T-helper 17 cell (primary cell): ENCODE results near the gene IPPK. TPM values are rescaled to one million over a fixed set of nuclear protein-coding genes. Genes with fewer than 3 reads are reported as not detected.
"Not testable (repeated sequence)": the region's sequence is repeated elsewhere in the genome, so short reads cannot be mapped to it uniquely, and the experiment has no call there.

Source experiments
- ATAC-seq: fragments of 150-1000 bp; cut with Tn5 transposase; 2 replicates; pipeline ENCODE4 v1.10.0; 2021; ENCODE audit warnings: mild to moderate bottlenecking, moderate library complexity
- DNase-seq, 3 donors: peaks; one replicate each; pipeline versions ENCODE4 v3.0.0 to v3.0.0-alpha.2; 2020 to 2021
- H3K9me3 ChIP-seq: one replicate; pipeline ENCODE4 v1.7.0; 2013; ENCODE audit warnings: low read length, mild to moderate bottlenecking; ENCODE audit not compliant: control insufficient read depth, poor library complexity, severe bottlenecking
- H3K27ac Mint-ChIP-seq: one replicate; pipeline ENCODE4 v1.8.0; 2022; ENCODE audit warnings: mild to moderate bottlenecking, moderate library complexity, mixed read lengths
- H3K27me3 Mint-ChIP-seq: one replicate; pipeline ENCODE4 v1.8.0; 2022; ENCODE audit warnings: mixed read lengths
- H3K36me3 Mint-ChIP-seq: one replicate; pipeline ENCODE4 v1.8.0; 2022; ENCODE audit warnings: low read depth, mixed read lengths
- H3K4me1 Mint-ChIP-seq: one replicate; pipeline ENCODE4 v1.8.0; 2022; ENCODE audit warnings: mild to moderate bottlenecking, mixed read lengths
- H3K4me3 Mint-ChIP-seq: one replicate; pipeline ENCODE4 v1.8.0; 2022; ENCODE audit warnings: mild to moderate bottlenecking, moderate library complexity, mixed read lengths
- total RNA-seq, 4 donors: library from RNA in 2 of 4; stranded (reverse) in 2 of 4; gene quantifications; one replicate each; pipeline ENCODE4 v1.2.3 and lab custom pipeline; 2022 to 2026

Gene IPPK
- total RNA-seq, 2 donors from 2014 or later = 6.3 to 7.1 TPM

- ATAC-seq = no peak
- H3K4me3 Mint-ChIP-seq = no peak overlapping the region
- H3K27ac Mint-ChIP-seq = no peak overlapping the region
- DNase-seq = no peak
- H3K4me1 Mint-ChIP-seq = peaks cover 2% of the 10 kb centered on the region
- no peaks in the 10 kb centered on the region for H3K27me3 Mint-ChIP-seq
- no peaks in the 10 kb centered on the region for H3K9me3 ChIP-seq
- H3K36me3 Mint-ChIP-seq = peaks cover 4% of the 10 kb centered on the region
Observed at GRCh38 chr9:92608241-92608908, 61.6 kb downstream of the IPPK start.

- peaks cover 4% of the 10 kb centered on the region for H3K36me3 Mint-ChIP-seq
- H3K27me3 Mint-ChIP-seq = no peaks in the 10 kb centered on the region
- H3K9me3 ChIP-seq = no peaks in the 10 kb centered on the region
- no peak for DNase-seq
- H3K4me1 Mint-ChIP-seq = peaks cover 2% of the 10 kb centered on the region
- no peak overlapping the region for H3K4me3 Mint-ChIP-seq
- H3K27ac Mint-ChIP-seq = no peak overlapping the region
- ATAC-seq = no peak
Observed at GRCh38 chr9:92607773-92608172, 62.2 kb downstream of the IPPK start.

- DNase-seq (no peak), ATAC-seq (no peak)
- Mint-ChIP-seq H3K27ac (no peak overlapping the region), H3K27me3 (no peaks in the 10 kb centered on the region), H3K4me1 (no peaks in the 10 kb centered on the region), H3K36me3 (peaks cover 4% of the 10 kb centered on the region), H3K4me3 (no peak overlapping the region)
- no peaks in the 10 kb centered on the region for H3K9me3 ChIP-seq
Observed at GRCh38 chr9:92607088-92607487, 62.8 kb downstream of the IPPK start.

GRCh38 chr9:92605224-92605623, 64.7 kb downstream of the IPPK start:
- no peaks in the 10 kb centered on the region for H3K4me1 Mint-ChIP-seq
- no peak overlapping the region for H3K4me3 Mint-ChIP-seq
- no peaks in the 10 kb centered on the region for H3K9me3 ChIP-seq
- ATAC-seq = no peak
- no peak overlapping the region for H3K27ac Mint-ChIP-seq
- H3K27me3 Mint-ChIP-seq = no peaks in the 10 kb centered on the region
- no peaks in the 10 kb centered on the region for H3K36me3 Mint-ChIP-seq
- DNase-seq = no peak

- no peak for DNase-seq
- H3K27ac Mint-ChIP-seq = no peak overlapping the region
- no peak for ATAC-seq
- no peaks in the 10 kb centered on the region for H3K4me1 Mint-ChIP-seq
- H3K36me3 Mint-ChIP-seq = no peaks in the 10 kb centered on the region
- no peaks in the 10 kb centered on the region for H3K9me3 ChIP-seq
- H3K4me3 Mint-ChIP-seq = no peak overlapping the region
- no peaks in the 10 kb centered on the region for H3K27me3 Mint-ChIP-seq
Observed at GRCh38 chr9:92603990-92604389, 65.9 kb downstream of the IPPK start.

GRCh38 chr9:92603100-92603499, 66.8 kb downstream of the IPPK start:
- H3K9me3 ChIP-seq = no peaks in the 10 kb centered on the region
- Mint-ChIP-seq H3K4me1 (no peaks in the 10 kb centered on the region), H3K27me3 (no peaks in the 10 kb centered on the region), H3K27ac (no peak overlapping the region), H3K4me3 (no peak overlapping the region), H3K36me3 (no peaks in the 10 kb centered on the region)
- DNase-seq (no peak), ATAC-seq (no peak)

- Mint-ChIP-seq H3K27ac (no peak overlapping the region), H3K36me3 (no peaks in the 10 kb centered on the region), H3K4me1 (no peaks in the 10 kb centered on the region), H3K27me3 (no peaks in the 10 kb centered on the region), H3K4me3 (no peak overlapping the region)
- ATAC-seq = no peak
- no peak for DNase-seq
- H3K9me3 ChIP-seq = no peaks in the 10 kb centered on the region
Observed at GRCh38 chr9:92602413-92602812, 67.5 kb downstream of the IPPK start.

GRCh38 chr9:92601451-92601850, 68.5 kb downstream of the IPPK start:
- no peaks in the 10 kb centered on the region for H3K9me3 ChIP-seq
- Mint-ChIP-seq H3K27me3 (no peaks in the 10 kb centered on the region), H3K27ac (no peak overlapping the region), H3K4me3 (no peak overlapping the region), H3K36me3 (no peaks in the 10 kb centered on the region), H3K4me1 (no peaks in the 10 kb centered on the region)
- no peak for ATAC-seq
- DNase-seq = no peak

- H3K9me3 ChIP-seq = no peaks in the 10 kb centered on the region
- no peak overlapping the region for H3K4me3 Mint-ChIP-seq
- no peaks in the 10 kb centered on the region for H3K27me3 Mint-ChIP-seq
- no peak for DNase-seq
- no peaks in the 10 kb centered on the region for H3K36me3 Mint-ChIP-seq
- no peak for ATAC-seq
- H3K4me1 Mint-ChIP-seq = no peaks in the 10 kb centered on the region
- H3K27ac Mint-ChIP-seq = no peak overlapping the region
Observed at GRCh38 chr9:92600462-92601261, 69.3 kb downstream of the IPPK start.

GRCh38 chr9:92599938-92600461, 69.9 kb downstream of the IPPK start:
- H3K36me3 Mint-ChIP-seq = no peaks in the 10 kb centered on the region
- H3K27ac Mint-ChIP-seq = no peak overlapping the region
- DNase-seq = no peak
- H3K4me3 Mint-ChIP-seq = no peak overlapping the region
- H3K27me3 Mint-ChIP-seq = no peaks in the 10 kb centered on the region
- no peaks in the 10 kb centered on the region for H3K9me3 ChIP-seq
- H3K4me1 Mint-ChIP-seq = no peaks in the 10 kb centered on the region
- no peak for ATAC-seq

GRCh38 chr9:92598382-92598781, 71.5 kb downstream of the IPPK start:
- H3K27ac Mint-ChIP-seq = peak overlapping the region; percentile 34
- no peak for ATAC-seq

GRCh38 chr9:92595930-92596329, 74.0 kb downstream of the IPPK start:
- Mint-ChIP-seq H3K27me3 (no peaks in the 10 kb centered on the region), H3K36me3 (no peaks in the 10 kb centered on the region), H3K27ac (no peak overlapping the region), H3K4me3 (no peak overlapping the region), H3K4me1 (no peaks in the 10 kb centered on the region)
- DNase-seq (no peak), ATAC-seq (no peak)
- no peaks in the 10 kb centered on the region for H3K9me3 ChIP-seq

More at GRCh38 chr9:92598382-92598781, 71.5 kb downstream of the IPPK start:
- H3K4me3 Mint-ChIP-seq = no peak overlapping the region
- no peaks in the 10 kb centered on the region for H3K9me3 ChIP-seq
- H3K36me3 Mint-ChIP-seq = no peaks in the 10 kb centered on the region
- H3K4me1 Mint-ChIP-seq = no peaks in the 10 kb centered on the region
- no peaks in the 10 kb centered on the region for H3K27me3 Mint-ChIP-seq
- no peak for DNase-seq

- not testable (repeated sequence) for H3K4me3 Mint-ChIP-seq, DNase-seq, H3K27me3 Mint-ChIP-seq, ATAC-seq, H3K4me1 Mint-ChIP-seq, H3K36me3 Mint-ChIP-seq, H3K9me3 ChIP-seq, H3K27ac Mint-ChIP-seq
Observed at GRCh38 chr9:92595075-92595474, 74.9 kb downstream of the IPPK start.
